Activated CD8-positive, alpha-beta memory T cell treated with anti-CD3 and anti-CD28 coated beads for 48 hours (primary cell): ENCODE results near the gene PRF1.

Source experiments
- DNase-seq, 3 experiments: peaks; one replicate each; pipeline ENCODE4 v3.0.0-alpha.2; 2020; ENCODE audit warnings: low read depth in 2 of 3, low spot score in 2 of 3

The PRF1 gene

GRCh38 chr10:70561558-70561957 is 41.0 kb downstream of the PRF1 start:
- no peak for DNase-seq

GRCh38 chr10:70561070-70561469 is 41.5 kb downstream of the PRF1 start:
- no peak for DNase-seq

GRCh38 chr10:70560511-70560941 is 42.0 kb downstream of the PRF1 start:
- DNase-seq: no peak

GRCh38 chr10:70559861-70560260 is 42.7 kb downstream of the PRF1 start:
- DNase-seq: no peak

- DNase-seq: peak; percentile 58 to 68 (median 64)
These were observed 43.4 kb downstream of the PRF1 start for GRCh38 chr10:70558871-70559810.

- no peak for DNase-seq
These were observed 44.2 kb downstream of the PRF1 start for GRCh38 chr10:70558295-70558694.

GRCh38 chr10:70557876-70558275 is 44.7 kb downstream of the PRF1 start:
- DNase-seq: no peak

- no peak for DNase-seq
These were observed 45.3 kb downstream of the PRF1 start for GRCh38 chr10:70557086-70557845.

- DNase-seq: no peak
These were observed 47.2 kb downstream of the PRF1 start for GRCh38 chr10:70555371-70555770.

GRCh38 chr10:70552586-70552985 is 50.0 kb downstream of the PRF1 start:
- no peak for DNase-seq

- no peak for DNase-seq
These were observed 50.5 kb downstream of the PRF1 start for GRCh38 chr10:70551971-70552422.

- DNase-seq: no peak
These were observed 51.1 kb downstream of the PRF1 start for GRCh38 chr10:70551466-70551865.

GRCh38 chr10:70550459-70550858 is 52.1 kb downstream of the PRF1 start:
- no peak for DNase-seq

- DNase-seq: peak; percentile 43 to 63 (median 58)
These were observed 52.5 kb downstream of the PRF1 start for GRCh38 chr10:70549962-70550458.

GRCh38 chr10:70549351-70549961 is 53.1 kb downstream of the PRF1 start:
- DNase-seq: no peak
